Activated T-cell treated with anti-CD3 and anti-CD28 coated beads, Interleukin-2, amount 50 U/mL, for 48 hours (primary cell): ENCODE results near the gene AXL.
A peak's percentile ranks its signal among the peaks of the same experiment; 100 is the strongest.

Experiments used
- DNase-seq, 2 experiments: peaks; one replicate each; pipeline ENCODE4 v3.0.0-alpha.2; 2020

Gene AXL

DNA sequence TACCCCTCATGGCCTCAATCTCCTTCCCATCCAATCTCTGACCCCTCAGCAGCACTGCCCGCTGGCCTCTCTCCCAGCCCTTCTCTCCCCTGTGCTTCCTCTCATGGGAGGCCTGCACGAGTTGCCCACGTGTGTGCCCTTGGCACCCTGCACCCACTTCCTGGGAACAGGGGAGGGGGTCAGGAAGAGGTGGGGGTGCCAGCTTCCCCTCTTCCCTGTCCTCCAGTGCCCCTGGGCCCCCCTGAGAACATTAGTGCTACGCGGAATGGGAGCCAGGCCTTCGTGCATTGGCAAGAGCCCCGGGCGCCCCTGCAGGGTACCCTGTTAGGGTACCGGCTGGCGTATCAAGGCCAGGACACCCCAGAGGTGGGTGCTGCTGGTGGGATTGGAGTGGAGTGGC lies 19.2 kb downstream of the AXL start:
- DNase-seq, result no peak

DNA sequence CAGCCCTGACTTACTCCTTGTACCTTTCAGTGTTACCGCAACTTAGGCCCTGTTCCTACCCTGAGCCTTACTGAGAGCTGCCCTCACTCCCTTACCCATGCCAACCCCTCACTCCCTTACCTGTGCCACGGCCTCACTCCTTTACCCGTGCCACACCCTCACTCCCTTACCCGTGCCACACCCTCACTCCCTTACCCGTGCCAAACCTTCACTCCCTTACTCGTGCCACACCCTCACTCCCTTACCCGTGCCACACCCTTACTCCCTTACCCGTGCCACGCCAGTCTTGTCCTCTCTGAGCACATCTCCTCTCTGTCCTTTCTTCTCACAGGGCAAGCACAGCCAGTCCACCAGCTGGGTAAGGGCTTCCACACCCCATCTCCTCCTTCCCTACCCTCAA lies 20.3 kb downstream of the AXL start:
- DNase-seq, result no peak

GRCh38 chr19:41239961-41240574 lies 21.0 kb downstream of the AXL start:
- DNase-seq, result no peak

- no peak for DNase-seq
Measured at GRCh38 chr19:41241859-41242258, 22.8 kb downstream of the AXL start.

DNA sequence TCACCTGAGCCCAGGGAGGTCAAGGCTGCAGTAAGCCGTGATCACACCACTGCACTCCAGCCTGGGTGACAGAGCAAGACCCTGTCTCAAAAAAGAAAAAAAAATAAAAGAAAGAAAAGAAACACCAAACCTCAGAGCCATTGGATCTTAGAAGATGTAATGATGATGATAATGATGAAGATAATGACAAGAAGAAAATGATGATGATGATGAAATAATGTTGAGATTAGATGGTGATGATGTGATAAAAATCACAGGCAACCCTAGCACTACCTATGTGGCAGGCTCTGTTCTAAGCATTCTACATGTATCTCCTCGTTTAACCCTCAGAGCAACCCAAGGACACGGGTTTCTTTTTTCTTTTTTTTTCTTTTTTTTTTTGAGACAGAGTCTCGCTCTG lies 25.1 kb downstream of the AXL start:
- DNase-seq, result no peak

GRCh38 chr19:41245843-41246242 lies 26.8 kb downstream of the AXL start:
- DNase-seq, result no peak

DNA sequence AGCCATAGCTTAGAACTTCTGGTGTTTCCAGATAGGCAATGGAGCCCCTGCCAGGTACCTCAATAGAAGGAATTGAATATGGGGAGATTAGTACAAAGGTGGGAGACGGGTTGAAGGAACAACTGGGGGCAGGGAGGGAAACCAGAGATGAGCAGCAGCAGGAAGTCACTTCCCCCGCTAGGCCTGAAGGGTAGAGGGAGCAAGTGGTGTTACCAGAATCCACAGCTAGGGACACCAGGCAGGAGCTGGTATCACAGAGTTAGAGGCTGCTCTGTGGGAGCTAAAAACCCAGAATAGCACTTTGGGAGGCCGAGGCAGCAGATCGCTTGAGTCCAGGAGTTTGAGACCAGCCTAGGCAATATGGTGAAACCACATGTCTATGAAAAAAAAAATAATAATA lies 29.9 kb downstream of the AXL start:
- no peak for DNase-seq

- DNase-seq, result no peak
Measured at GRCh38 chr19:41249707-41250423, 30.8 kb downstream of the AXL start.

DNA sequence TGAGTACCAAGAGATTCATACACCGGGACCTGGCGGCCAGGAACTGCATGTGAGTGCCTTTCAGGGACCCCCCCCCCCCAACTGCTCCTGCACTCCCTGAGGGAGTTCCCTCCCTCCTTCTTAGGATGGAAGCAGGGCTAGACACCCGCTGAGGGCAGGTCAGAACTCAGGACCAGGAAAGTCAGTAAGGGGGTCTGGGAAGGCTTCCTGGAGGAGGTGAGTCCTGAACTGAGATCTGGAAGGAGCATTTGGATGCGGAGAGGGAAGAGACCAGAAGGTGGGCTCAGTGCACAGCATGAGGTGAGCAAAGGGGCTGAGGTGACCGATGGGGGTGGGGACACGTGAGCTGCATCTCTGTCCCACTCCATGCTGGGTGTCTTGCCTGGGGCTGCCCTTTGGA lies 34.6 kb downstream of the AXL start:
- DNase-seq, result no peak

DNA sequence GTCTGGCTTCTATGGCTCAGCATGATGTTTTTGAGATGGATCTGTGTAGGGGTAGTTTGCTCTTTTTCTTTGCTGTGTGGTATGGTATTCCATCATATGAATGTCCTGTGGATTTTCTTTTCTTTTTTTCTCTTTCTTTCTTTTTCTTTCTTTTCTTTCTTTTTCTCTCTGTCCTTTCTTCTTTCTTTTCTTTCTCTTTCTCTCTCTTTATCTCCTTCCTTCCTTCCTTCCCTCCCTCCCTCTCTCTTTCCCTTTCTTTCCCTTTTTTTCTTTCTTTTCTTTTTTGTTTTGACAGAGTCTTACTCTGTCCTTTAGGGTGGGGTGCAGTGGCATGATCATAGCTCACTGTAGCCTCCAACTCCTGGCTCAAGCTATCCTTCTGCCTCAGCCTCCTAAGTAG lies 36.1 kb downstream of the AXL start:
- no peak for DNase-seq

- DNase-seq, result no peak
Measured at GRCh38 chr19:41261474-41262190, 42.6 kb downstream of the AXL start.

- peak; percentile 83 to 86 for DNase-seq
Measured at GRCh38 chr19:41263042-41263849, 44.2 kb downstream of the AXL start.

DNA sequence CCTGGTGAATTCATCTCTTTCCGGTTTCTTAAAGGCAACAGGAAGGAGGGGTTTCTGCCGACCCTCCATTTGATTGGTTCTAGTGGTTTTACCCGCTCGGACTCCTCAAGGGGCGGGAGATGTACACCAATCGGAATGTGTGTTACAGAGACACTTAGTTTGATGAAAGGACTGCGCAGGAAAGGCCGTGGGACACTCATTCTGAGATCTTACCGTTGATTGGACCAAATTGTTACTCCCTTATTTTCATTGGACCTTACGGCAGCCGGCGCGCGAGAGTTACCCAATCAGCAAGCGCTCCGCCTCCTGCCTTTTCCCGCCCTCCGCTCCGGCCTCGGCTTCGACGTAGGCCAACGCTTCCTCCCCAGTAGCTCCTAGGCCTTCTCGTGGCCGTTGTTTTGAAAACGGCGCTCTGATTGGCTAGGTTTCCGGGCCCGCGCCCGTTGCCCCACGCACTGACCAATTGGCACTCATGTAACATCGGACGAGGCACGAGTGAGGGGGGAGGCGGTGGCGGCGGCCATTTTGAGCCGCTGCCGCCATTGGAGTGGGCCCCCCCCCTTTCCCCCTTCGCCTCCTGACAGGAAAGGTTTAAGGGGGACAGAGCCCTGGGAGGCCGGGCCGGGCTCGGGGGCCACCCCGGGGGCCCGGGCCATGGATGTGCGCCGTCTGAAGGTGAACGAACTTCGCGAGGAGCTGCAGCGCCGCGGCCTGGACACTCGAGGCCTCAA lies 45.0 kb downstream of the AXL start, which contains the start of gene HNRNPUL1:
Gene HNRNPUL1, plus strand, starts transcription at position 523 of the 731 bp plus-strand sequence. Its CDS starts 132 bp downstream, at position 655.
- DNase-seq, result peak; percentile 100

DNA sequence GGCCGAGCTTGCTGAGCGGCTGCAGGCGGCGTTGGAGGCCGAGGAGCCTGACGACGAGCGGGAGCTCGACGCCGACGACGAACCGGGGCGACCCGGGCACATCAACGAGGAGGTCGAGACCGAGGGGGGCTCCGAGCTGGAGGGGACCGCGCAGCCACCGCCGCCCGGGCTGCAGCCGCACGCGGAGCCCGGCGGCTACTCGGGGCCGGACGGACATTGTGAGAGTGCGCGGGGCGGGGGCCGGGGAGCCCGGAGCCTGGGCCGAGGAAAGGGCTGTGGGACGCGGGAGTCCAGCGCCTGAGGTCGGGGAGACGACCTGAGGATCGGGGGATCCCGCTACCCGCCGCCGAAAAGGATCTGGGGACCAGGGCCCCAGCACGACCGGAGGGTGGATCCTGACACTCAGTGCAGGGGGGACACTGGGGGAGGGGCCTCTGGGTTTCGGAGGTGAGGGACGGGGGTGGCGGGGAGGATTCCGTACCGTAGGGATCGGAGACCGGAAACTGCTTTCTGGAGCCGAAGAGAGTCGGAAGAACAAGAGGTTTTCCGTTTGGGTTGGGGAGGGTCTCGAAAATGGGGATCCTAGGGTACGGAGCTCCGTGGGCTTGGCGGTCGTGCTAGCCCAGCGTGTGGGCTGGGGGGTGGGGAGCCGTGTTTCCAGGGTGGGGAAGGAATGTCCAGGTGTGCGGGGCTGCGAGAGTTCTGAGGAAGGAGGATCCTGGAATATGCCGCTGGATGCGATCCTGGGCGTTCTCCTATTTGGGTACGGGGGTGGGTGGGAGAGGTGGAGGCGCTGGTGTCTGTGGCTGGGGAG lies 45.8 kb downstream of the AXL start:
- DNase-seq, result peak; percentile 77 to 81

GRCh38 chr19:41265395-41266153 lies 46.6 kb downstream of the AXL start:
- peak; percentile 32 to 44 for DNase-seq

DNA sequence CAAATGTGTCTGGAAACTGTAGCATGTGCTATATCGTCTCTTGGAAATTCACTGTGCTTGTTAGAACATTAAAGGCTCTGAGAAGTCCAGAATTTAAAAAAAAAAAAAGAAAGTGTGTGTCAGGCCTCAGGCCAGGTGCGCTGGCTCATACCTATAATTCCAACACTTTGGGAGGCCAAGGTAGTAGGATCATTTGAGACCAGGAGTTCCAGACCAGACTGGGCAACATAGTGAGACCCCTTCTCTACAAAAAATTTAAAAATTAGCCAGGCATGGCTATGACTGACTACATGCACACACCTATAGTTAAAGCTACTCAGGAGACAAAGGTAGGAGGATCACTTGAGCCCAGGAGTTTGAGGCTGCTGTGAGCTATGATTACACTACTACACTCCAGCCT lies 50.0 kb downstream of the AXL start:
- DNase-seq, result no peak

- DNase-seq, result no peak
Measured at GRCh38 chr19:41269571-41269970, 50.5 kb downstream of the AXL start.

DNA sequence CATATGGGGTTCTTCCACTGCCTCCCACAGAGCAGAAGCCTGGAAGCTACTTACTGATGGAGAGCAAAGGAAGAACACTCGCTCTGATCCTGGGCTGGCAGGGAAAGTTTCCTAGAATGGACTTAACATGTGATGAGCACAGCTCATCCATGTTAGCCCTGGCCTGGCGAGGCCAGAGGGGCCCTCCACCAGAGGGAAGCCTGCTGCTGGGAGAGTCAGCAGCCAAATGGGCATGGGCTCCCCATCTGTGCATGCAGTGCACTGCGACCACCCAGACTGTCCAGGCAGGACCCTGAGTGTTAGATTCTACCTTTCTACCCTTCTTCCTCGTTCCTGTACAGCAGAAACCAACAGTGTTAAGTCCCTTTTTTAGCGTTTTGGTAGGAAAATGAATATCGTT lies 54.1 kb downstream of the AXL start:
- no peak for DNase-seq

DNA sequence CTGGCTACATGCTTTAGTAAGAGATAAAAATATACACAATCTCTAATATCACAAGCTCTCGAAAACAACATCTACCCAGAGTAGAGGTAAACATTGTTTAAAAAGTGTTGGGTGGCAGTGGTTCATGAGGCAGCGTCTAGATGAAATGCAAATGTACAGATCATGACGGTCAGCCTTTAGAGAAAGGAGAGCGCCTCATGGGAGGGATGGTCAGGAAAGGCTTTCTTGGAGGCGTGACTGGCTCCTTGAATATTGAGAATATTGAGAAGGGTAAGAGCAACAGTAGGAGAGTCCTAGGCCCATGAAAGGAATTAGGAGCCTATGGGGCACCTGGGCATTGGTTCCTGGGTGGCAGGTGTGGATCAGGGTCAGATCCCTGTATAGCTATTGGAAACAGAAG lies 55.8 kb downstream of the AXL start:
- DNase-seq, result no peak

GRCh38 chr19:41276231-41276630 lies 57.2 kb downstream of the AXL start:
- DNase-seq, result no peak

- DNase-seq, result no peak
Measured at GRCh38 chr19:41278478-41278877, 59.5 kb downstream of the AXL start.
